NCI-H2107 treated with DMSO at 0.1 percent for 48 hours (cell line): ENCODE results near the gene OR51S1.
A peak's percentile ranks its signal among the peaks of the same experiment; 100 is the strongest.
"Not testable (repeated sequence)": the region's sequence is repeated elsewhere in the genome, so short reads cannot be mapped to it uniquely, and the experiment has no call there.

ENCODE experiments used
- DNase-seq: peaks from one replicate; lab custom pipeline; 2025; ENCODE audit not compliant: unreplicated experiment; lab: John Stamatoyannopoulos, UW

OR51S1 gene, protein sequence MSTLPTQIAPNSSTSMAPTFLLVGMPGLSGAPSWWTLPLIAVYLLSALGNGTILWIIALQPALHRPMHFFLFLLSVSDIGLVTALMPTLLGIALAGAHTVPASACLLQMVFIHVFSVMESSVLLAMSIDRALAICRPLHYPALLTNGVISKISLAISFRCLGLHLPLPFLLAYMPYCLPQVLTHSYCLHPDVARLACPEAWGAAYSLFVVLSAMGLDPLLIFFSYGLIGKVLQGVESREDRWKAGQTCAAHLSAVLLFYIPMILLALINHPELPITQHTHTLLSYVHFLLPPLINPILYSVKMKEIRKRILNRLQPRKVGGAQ

DNA sequence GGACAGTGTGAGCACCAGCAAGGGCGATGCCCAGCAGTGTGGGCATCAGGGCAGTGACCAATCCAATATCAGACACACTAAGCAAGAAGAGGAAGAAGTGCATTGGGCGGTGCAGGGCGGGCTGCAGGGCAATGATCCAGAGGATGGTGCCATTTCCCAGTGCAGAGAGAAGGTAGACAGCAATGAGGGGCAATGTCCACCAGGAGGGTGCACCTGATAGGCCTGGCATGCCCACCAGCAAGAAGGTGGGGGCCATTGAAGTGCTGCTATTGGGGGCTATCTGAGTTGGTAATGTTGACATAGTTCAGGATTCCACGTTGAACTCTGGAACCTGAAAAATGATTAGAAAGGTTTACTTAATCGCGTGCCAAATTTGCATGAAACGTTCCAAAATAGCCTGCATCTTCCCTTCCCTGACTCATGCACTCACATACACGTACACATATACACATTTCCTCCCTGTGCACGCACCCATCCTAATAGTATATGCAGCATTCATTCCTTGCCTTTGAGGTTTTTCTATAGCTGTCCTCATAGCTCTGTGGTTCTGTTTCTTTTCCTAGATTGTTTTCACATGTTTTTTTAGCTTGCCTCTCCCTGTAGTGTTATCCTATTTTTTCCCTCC is at the start of gene OR51S1:
Gene OR51S1, minus strand, starts transcription at position 301 of the 625 bp plus-strand sequence. Its CDS starts 0 bp downstream, at position 301.
- no peak for DNase-seq

DNA sequence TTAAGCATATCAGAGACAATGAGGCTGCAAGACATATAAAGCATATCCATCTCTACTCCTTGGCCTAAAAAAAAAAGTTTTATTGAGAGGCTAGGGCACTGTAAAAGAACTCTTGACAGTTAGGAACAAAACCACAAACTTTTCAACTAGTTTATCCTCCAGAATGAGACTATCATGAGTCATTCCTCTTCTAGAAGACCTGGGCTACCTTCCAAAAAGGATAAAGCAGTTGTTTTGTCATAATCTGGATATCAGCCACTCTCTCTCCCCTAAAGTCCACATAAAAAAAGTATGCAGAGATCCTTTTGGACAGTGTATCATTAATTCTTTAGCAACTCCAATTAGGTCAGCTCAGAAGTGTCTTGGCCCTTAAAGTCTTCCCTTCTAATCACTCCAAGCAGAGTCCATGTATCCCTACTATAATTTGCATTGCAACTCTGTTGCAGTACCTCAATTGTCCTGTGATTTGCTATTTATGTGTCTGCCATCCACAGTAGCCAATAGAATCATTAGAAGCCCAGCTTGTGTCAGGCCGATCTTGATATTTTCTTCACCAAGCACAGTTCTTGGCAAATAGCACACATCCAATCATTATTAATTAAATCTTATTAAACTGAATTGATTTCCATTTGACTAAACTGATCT is 43.1 kb upstream of the OR51S1 start:
- no peak for DNase-seq

DNA sequence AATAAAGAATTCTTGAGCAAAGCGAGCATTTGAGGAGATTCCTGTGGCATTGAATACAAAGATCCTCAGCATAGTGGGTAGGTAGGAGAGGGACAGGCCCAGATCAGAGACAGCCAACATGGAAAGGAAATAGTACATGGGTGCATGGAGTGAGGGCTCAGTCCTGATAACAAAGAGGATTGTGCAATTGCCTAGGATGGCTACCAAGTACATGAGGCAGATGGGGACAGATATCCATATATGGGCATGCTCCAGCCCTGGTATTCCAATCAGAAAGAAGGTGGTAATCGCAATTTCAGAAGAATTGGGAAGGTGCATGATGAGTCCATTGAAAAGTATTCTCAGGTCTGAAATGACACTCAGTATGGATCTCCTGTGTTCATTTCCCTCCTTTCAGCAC is 41.3 kb upstream of the OR51S1 start:
- DNase-seq, result no peak

DNA sequence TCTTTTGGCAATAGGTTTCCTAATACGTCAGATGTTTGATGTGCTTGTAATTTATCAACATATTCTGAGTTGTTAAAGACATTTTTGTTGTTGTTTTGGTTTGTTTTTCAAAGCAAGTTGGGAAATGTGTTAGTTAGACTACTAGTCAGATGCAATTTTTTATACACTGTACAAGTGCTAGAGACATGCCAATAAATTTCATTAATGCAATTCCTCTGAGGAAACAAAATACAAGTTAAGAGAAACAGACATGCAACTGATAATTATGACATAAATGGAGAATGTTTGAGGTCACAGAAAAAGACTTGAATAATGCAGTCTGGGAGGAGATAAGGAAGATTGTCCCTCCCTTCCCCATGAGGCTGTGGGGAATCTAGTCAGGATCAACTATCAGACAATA is 38.6 kb upstream of the OR51S1 start:
- DNase-seq, result no peak

DNA sequence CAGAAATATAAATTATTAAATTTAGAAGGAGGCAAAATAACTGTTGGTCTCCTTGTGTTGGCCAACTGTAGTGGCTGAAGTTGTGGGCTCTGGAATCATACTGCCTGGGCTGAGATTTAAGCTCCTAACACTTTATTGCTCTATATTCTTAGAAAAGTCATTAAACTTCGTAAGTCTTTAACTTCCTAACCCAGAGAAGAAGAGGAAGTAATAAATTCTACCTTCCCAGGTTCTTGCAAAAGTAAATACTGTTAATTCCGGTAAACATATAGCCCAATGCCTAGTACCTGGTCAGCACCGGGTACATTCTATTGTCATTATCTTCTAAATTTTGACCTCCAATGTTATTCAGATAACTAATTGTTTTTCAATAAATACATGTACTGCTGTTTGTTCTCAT is 37.2 kb upstream of the OR51S1 start:
- DNase-seq, result no peak

DNA sequence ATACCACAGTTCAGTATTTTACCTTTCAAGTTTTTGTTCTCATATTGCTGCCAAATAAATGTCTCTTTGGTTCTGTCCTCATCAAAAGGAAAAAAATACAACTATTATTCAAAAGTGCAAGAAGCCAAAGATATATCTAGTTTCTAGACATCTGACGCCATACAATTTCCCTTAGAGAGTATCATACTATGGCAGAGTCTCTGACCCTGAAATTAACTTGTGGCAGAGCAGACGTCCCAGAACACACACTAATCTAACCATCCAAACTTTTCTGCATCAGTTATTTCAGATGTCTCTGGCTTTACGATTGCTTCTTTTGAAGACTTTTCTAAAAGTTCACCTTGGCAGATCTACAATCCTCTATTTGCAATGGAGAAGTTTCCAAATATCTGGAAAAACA is 35.4 kb upstream of the OR51S1 start:
- no peak for DNase-seq

DNA sequence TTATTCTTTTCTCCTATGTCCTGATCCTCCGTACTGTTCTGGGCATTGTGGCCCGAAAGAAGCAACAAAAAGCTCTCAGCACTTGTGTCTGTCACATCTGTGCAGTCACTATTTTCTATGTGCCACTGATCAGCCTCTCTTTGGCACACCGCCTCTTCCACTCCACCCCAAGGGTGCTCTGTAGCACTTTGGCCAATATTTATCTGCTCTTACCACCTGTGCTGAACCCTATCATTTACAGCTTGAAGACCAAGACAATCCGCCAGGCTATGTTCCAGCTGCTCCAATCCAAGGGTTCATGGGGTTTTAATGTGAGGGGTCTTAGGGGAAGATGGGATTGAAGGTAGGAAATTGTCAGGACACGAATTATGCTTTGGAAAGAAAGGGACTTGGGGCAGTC is 33.5 kb upstream of the OR51S1 start:
- DNase-seq, result no peak

DNA sequence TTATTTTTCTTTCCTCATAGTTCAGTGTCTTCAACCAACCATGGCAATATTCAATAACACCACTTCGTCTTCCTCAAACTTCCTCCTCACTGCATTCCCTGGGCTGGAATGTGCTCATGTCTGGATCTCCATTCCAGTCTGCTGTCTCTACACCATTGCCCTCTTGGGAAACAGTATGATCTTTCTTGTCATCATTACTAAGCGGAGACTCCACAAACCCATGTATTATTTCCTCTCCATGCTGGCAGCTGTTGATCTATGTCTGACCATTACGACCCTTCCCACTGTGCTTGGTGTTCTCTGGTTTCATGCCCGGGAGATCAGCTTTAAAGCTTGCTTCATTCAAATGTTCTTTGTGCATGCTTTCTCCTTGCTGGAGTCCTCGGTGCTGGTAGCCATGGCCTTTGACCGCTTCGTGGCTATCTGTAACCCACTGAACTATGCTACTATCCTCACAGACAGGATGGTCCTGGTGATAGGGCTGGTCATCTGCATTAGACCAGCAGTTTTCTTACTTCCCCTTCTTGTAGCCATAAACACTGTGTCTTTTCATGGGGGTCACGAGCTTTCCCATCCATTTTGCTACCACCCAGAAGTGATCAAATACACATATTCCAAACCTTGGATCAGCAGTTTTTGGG is 33.0 kb upstream of the OR51S1 start, which contains the start of gene OR51T1:
Gene OR51T1, plus strand, starts transcription at position 41 of the 641 bp plus-strand sequence. Its CDS starts 0 bp downstream, at position 41.
- DNase-seq, result no peak

DNA sequence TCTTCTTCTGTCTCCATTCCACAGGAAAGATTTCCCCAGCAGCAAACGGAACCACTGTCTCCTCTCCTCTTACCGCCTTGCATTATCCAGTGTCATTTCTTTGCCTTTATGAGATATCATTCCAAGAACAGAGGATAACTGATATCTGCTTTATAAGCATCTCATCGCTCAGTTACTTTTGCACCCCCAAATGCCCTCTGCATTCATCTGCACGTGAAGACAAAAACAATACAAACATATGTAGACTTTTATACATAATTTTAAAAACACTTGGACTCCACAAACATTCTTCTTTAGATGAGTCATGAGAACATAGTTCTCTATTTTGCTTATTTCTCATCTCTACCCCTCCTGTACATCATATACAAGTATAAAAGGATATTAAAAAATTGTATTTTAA is 32.2 kb upstream of the OR51S1 start:
- no peak for DNase-seq

DNA sequence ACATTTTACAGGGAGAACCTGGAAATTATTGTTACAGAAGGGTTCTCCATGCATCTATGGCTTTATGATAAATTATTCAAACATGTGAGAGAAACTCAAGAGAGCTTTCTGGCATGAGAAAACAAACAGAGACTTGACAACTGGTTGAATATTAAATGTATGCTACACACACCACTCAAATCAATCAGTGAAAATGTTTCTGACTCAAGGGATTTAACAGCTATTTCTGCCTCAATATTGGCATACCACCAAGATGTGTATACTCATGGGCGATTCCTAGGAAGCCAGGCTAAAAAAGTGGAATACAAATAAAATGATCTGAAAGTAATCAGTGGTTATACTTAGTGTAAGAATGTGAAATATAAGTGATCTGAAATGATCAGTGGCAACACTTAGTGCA is 16.8 kb upstream of the OR51S1 start:
- no peak for DNase-seq

DNA sequence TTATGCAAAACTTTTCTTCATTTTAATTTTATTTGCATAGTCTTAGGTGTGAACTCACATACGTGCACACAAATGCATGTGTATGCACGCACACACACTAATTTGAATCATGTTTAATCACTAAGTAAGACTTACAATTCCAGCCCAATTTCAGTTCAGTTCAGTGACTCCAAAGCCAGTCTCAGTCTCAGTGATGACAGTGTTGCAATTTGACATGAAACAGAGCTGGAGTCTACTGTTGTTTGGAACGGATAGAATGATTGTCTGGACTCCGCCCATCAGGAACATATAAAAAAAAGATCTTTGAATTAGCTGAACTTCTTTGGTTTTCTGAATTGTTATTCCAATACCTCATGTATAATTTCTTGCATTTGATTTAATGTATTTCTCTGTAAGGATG is 14.9 kb upstream of the OR51S1 start:
- no peak for DNase-seq

DNA sequence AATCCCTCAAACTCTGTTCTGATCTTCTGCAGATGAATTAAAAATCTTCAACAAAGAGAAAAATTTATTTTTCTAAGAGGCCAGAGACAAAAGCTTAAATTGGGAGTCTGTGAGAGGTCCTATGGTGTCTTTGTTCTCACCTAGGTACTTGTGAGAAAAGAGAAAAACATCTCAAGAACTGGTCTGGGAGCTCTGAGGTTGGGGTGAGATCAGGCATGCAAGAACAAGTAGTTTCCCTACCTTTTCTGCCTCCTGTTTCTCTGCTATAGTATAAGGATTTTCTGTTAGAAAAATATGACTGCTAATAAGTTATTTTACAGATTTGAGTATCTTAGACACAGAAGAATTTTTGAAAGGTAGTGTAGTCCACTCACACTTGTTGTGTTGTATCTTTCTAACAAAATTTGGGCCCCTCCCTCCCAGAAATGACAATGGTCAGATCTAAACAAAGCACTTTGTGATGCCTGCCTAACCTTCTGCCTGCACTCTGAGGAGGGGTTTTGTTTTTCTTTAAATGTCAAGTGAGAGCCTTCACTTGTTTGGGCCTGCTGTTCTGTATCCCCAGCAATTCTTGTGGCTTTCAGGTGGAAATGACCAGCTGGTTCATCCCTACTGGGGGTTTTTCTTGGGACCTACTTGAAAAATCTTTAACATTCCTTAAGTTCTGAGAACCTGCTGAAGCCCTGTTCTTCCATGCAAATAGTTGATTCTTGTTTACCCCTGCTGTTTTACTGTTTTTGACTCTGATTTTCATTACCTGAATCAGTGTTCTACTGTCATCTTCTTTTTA is 13.6 kb upstream of the OR51S1 start:
- no peak for DNase-seq

DNA sequence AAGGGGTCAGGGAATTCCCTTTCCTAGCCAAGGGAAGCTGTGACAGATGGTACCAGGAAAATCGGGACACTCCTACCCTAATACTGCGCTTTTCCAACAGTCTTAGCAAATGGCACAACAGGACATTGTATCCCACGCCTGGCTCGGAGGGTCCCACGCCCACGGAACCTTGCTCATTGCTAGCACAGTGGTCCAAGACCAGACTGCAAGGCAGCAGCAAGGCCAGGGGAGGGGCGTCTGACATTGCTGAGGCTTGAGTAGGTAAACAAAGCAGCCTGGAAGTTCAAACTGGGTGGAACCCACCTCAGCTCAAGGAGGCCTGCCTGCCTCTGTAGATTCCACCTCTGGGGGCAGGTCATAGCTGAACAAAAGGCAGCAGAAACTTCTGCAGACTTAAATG is 5.3 kb upstream of the OR51S1 start:
- DNase-seq, result not testable (repeated sequence)

DNA sequence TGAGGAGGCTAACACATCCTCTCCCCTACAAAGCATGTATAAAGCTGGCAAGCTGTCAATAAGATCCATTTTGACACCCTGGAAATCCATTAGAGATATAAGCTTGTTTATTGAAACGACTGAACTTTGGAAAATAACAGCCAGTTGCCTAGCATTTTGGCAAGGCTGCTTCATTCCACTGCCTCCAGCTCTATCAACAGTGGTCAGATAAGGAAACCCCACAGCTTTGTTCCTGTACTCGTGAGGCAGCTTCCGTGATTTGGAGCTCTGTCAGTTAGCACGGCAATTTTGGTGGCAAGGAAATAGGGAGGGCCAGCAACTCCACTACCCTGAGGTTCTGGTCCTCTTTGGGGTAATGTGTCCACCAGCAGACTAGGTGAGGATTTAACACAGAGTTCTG is 2.0 kb upstream of the OR51S1 start:
- DNase-seq, result no peak

DNA sequence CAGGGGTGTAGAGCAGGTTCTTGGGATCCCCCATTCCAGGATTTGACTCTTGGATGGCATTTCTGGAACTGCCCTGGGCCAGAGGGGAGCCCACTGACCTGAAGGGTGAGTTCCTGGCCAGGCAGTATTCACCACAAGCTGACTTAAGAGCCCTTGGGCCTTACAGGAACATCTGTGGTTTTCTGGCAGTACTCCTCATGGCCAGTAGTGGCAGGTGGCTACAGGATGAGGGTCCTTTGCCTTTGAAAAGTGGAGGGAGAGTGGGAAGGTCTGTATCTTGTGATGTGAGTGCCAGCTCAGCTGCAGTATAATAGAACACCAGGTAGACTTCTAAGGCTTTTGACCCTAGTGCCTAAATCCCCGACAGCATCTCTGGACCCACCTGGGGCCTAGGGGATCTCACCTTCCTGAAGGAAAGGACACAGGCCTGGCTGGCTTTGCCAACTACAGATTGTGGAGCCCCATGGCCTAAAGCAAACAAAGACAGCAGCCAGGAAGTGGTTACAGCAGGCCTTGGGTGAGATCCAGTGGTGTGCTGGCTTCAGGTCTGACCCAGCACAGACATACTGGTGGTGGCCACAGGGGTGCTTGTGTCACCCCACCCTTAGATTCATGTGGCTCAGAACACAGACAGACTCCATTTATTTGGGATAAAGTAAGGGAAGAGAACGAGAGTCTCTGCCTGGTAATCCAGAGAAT is 9.0 kb downstream of the OR51S1 start:
- DNase-seq, result no peak

DNA sequence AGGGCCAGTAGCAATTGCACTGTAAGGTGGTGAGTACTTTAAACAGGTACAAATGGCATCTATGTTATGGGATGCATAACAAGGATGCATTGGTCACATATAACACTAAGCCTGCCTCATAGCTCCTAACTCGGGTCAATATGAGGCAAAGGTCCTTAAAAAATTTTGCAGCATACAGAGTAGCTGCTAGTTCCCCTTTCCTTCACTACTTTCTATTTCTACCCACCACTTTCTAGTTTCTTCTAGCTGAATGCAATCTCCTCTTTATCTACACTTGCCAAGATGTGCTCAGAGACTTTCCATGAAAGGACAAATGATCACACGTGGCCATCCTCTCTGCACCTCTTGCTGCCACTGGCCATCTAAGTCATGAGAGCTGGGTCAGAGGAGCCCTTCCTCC is 18.1 kb downstream of the OR51S1 start:
- DNase-seq, result no peak

DNA sequence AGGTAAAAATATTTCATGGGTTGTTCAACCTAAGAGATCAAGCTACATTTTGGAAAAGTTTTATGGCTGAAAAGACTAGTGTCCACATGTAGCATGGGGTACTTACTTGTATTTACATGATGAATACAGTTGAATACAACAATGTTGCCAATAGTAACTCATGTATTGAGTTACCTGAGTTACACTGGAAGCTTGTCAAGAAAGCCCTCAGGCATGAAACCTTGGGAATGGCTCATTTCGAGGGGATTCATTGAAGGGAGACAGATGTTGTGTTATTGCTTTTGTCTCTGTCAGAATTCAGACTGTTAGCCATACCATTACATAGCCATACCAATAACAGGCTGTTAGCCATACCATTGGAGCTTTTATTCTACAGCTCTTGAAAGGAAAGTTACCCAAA is 18.7 kb downstream of the OR51S1 start:
- no peak for DNase-seq

DNA sequence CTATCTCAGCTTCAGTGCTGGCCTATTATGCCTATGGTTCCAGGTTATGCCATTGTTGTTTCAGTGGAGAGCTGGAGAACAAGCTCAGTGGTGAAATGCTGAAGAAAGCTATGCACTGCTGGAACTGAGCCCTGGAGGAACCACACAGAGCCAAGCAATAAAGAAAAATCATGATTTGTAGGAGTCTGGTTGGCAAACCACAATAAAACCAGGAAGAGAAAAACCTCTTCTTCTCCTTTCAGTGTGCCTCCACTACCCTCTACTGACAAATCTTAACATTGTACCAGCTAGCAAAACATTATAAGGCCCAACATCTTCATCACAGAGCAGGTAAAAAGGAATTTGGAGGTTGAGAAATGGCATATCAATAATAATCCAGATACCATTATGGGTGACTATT is 22.6 kb downstream of the OR51S1 start:
- peak; percentile 22 for DNase-seq

DNA sequence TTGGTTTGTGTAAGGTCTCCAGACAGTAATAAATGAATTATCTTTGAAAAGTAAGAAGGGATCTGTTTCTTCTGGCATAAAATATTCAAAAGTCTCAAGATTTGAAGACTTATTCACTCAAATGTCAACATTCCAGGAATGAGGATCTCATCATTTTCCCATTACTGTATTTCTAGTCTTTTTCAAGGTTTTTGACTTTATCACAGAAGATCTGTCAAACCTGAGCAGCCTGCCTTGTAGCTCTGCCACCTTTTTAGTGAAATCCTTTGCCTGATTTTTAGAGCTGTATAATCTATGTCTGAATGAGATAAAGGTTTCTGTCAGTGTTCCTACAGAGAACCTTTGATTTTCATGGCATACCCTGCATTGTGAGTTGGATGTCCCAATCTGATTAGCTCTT is 23.9 kb downstream of the OR51S1 start:
- DNase-seq, result no peak

DNA sequence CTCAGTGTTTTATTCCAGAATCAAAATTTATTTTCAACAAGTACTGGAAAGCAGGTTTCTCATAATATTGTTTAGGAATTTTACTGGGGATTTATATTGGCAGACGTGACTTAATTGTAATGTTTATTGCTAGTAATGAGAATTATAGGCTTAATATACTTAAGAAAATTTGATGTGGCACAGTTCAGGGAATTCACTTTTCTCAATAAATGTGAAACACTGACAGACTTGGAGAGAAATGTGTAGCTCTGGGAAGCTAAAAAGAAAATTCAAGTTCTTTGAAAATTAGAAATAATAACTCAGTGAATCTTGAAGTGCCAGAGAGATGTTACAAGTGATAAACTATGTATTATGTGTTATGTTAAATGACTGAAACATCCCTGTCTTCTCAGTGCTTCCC is 28.0 kb downstream of the OR51S1 start, which contains the start of gene OR51F2:
Gene OR51F2, plus strand, starts transcription at position 301 of the 400 bp plus-strand sequence. CDS start 101 bp downstream, outside the sequence.
- no peak for DNase-seq
